Loucy (cell line): ENCODE measurements around the gene TMEM135.

Experiments
- H2AFZ ChIP-seq: fragments of 200-600 bp; sonication (generic); 2 replicates; pipeline ENCODE4 v1.6.0; 2016; ENCODE audit warnings: antibody characterized with exemption, mild to moderate bottlenecking, low read length, moderate library complexity
- H3F3A ChIP-seq: fragments of 200-600 bp; 2 replicates; pipeline ENCODE4 v1.6.0; 2016; ENCODE audit warnings: antibody characterized with exemption, low read depth, mild to moderate bottlenecking
- H3K27me3 ChIP-seq: fragments of 200-600 bp; sonication (generic); 2 replicates; pipeline ENCODE4 v1.6.1; 2014; ENCODE audit warnings: low read length, mild to moderate bottlenecking; ENCODE audit not compliant: insufficient read depth, poor library complexity, severe bottlenecking
- H3K36me3 ChIP-seq: fragments of 200-600 bp; sonication (generic); 2 replicates; pipeline ENCODE4 v1.6.1; 2016; ENCODE audit warnings: low read length; ENCODE audit not compliant: insufficient read depth
- H3K4me1 ChIP-seq: fragments of 200-600 bp; sonication (generic); 2 replicates; pipeline ENCODE4 v1.5.1; 2014; ENCODE audit warnings: low read length, mild to moderate bottlenecking; ENCODE audit not compliant: insufficient read depth, poor library complexity, severe bottlenecking
- H3K4me2 ChIP-seq: fragments of 200-600 bp; sonication (generic); 2 replicates; pipeline ENCODE4 v1.6.0; 2014; ENCODE audit warnings: antibody characterized with exemption, low read length, low read depth, mild to moderate bottlenecking; ENCODE audit not compliant: poor library complexity, severe bottlenecking
- H3K4me3 ChIP-seq: fragments of 200-600 bp; sonication (generic); 2 replicates; pipeline ENCODE4 v1.5.1; 2014; ENCODE audit warnings: low read length, mild to moderate bottlenecking, mixed read lengths; ENCODE audit not compliant: poor library complexity, severe bottlenecking
- H3K79me2 ChIP-seq: fragments of 200-600 bp; sonication (generic); 2 replicates; pipeline ENCODE4 v1.6.1; 2014; ENCODE audit warnings: low read length; ENCODE audit not compliant: insufficient read depth
- H3K9ac ChIP-seq: fragments of 200-600 bp; sonication (generic); 2 replicates; pipeline ENCODE4 v1.6.0; 2014; ENCODE audit warnings: mild to moderate bottlenecking, low read depth, low read length, moderate library complexity; ENCODE audit not compliant: poor library complexity, severe bottlenecking
- H3K9me2 ChIP-seq: fragments of 200-600 bp; sonication (generic); replicated peaks from 2 replicates; pipeline ENCODE4 v1.6.1; 2016; ENCODE audit warnings: low read depth, low read length, mixed read lengths
- H3K9me3 ChIP-seq: fragments of 200-600 bp; sonication (generic); 2 replicates; pipeline ENCODE4 v1.6.1; 2014; ENCODE audit warnings: mild to moderate bottlenecking, antibody characterized with exemption, low read length, low read depth; ENCODE audit not compliant: insufficient read depth
- H4K20me1 ChIP-seq: fragments of 200-600 bp; sonication (generic); 2 replicates; pipeline ENCODE4 v1.6.0; 2014; ENCODE audit warnings: antibody characterized with exemption, low read length, mild to moderate bottlenecking; ENCODE audit not compliant: insufficient read depth, poor library complexity, severe bottlenecking
- CTCF ChIP-seq: fragments of 200-600 bp; sonication (generic); conservative IDR thresholded peaks from 2 replicates; pipeline ENCODE4 v1.5.1; 2014; ENCODE audit warnings: mild to moderate bottlenecking, antibody characterized with exemption, low read length
- EZH2phosphoT487 ChIP-seq: fragments of 200-600 bp; IDR thresholded peaks from 2 replicates; pipeline ENCODE4 v1.6.1; 2018; ENCODE audit warnings: antibody characterized with exemption, mild to moderate bottlenecking, moderate library complexity, borderline replicate concordance

TMEM135 gene

DNA sequence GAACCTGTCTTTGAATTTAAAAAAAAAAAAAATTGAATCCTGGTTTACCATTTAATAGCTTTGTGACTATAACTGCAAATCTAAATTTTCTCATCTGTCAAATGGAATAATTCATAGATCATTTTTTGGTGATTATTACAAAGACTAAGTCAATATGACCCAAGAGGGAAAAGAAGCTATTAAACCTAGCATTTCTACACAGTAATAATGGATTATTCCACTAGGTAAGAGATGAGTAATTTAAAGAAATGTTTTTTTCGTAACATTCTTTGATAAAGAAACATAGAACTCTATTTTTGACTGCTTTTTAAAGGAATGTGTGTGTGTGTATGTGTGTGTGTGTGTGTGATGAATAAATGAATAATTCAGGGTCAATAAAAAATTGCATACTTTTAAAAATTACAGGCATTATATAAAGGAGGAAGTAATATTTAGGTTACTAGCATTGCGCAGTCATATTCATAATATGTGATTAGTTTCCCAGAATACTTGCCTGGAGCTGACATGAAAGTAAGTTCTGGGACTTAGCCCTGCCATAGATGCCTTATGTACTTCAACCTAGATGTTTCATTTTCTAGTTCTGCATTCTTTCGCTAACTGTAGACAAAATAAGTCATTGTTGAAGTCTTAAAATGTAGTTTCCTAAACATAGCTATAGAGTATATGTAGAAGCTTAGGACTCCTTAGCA is 72.9 kb downstream of the TMEM135 start:
- Histone ChIP-seq H3F3A (no peaks in the 10 kb centered on the region), H3K9me2 (no peaks in the 10 kb centered on the region), H3K79me2 (peaks cover 4% of the 10 kb centered on the region; the same call in 1 of the 2 replicates), H3K9me3 (no peaks in the 10 kb centered on the region), H3K36me3 (no peaks in the 10 kb centered on the region), H3K27me3 (no peaks in the 10 kb centered on the region), H3K9ac (no peak overlapping the region), H3K4me2 (no peak overlapping the region), H3K4me3 (no peak overlapping the region), H2AFZ (no peak overlapping the region), H3K4me1 (no peaks in the 10 kb centered on the region), H4K20me1 (no peaks in the 10 kb centered on the region)
- TF ChIP-seq EZH2phosphoT487 (no peak), CTCF (no peak)

GRCh38 chr11:87114093-87114492 is 76.4 kb downstream of the TMEM135 start:
- Histone ChIP-seq H3F3A (no peaks in the 10 kb centered on the region), H4K20me1 (no peaks in the 10 kb centered on the region), H3K27me3 (no peaks in the 10 kb centered on the region), H3K4me1 (no peaks in the 10 kb centered on the region), H3K9me3 (no peaks in the 10 kb centered on the region), H2AFZ (no peak overlapping the region), H3K79me2 (peaks cover 4% of the 10 kb centered on the region; the same call in 1 of the 2 replicates), H3K9ac (no peak overlapping the region), H3K9me2 (no peaks in the 10 kb centered on the region), H3K36me3 (no peaks in the 10 kb centered on the region), H3K4me3 (no peak overlapping the region), H3K4me2 (no peak overlapping the region)
- no peak for TF ChIP-seq EZH2phosphoT487
- TF ChIP-seq CTCF: no peak

- H4K20me1 ChIP-seq: no peaks in the 10 kb centered on the region
- no peaks in the 10 kb centered on the region for H3K36me3 ChIP-seq
- TF ChIP-seq EZH2phosphoT487 (no peak), CTCF (no peak)
- H3K4me1 ChIP-seq: no peaks in the 10 kb centered on the region
- no peaks in the 10 kb centered on the region for H3F3A ChIP-seq
- no peaks in the 10 kb centered on the region for H3K27me3 ChIP-seq
- H3K79me2 ChIP-seq: no peaks in the 10 kb centered on the region; the same call in 1 of the 2 replicates
- H2AFZ ChIP-seq: no peak overlapping the region
- H3K4me2 ChIP-seq: no peak overlapping the region
- H3K4me3 ChIP-seq: no peak overlapping the region
- no peak overlapping the region for H3K9ac ChIP-seq
- no peaks in the 10 kb centered on the region for H3K9me2 ChIP-seq
- no peaks in the 10 kb centered on the region for H3K9me3 ChIP-seq
Observed at GRCh38 chr11:87116185-87116584, 78.5 kb downstream of the TMEM135 start.
